ENCODE data around the gene KRTAP1-3.

DNA sequence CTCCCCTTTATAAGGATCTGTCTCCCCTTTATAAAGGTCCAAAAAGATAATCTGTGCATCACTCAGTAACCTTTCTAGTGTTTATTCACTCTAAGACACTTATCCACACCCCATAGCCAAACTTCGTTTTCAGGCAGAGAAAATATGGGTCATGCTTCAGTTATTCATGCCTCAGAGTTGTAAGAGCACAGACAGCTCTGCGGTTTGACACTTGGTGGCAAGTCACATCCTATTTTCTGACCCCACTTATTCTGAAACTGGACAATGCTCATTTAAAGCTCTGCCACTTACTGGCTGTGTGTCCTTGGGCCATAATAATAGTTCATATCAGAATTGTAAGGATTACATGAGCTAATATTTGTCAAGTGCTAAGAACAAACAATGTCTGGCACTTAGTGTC lies 14.4 kb upstream of the KRTAP1-3 start:
- TF ChIP-seq CTCF (IDR thresholded peaks at IDR 0.05 in 8 of 11, conservative IDR thresholded peaks at IDR 0.05 in 3 of 11) (no peak), POLR2AphosphoS5 (IDR thresholded peaks at IDR 0.05) (no peak)
